HG03571 (cell line): ENCODE results near the gene FOXC1.

Experiments
- ATAC-seq: cut with Tn5 transposase; IDR thresholded peaks from one replicate; pipeline ENCODE4 v1.9.1; 2021; ENCODE audit not compliant: unreplicated experiment

FOXC1 gene

GRCh38 chr6:1609648-1610496 is at the start of gene FOXC1:
FOXC1 (plus strand) TSS chr6:1609915; CDS start chr6:1610446, 531 bp downstream.
- peak; percentile 51 for ATAC-seq

GRCh38 chr6:1560281-1561058 is 49.2 kb upstream of the FOXC1 start:
- ATAC-seq, result no peak

- no peak for ATAC-seq
Measured at GRCh38 chr6:1561355-1561754, 48.4 kb upstream of the FOXC1 start.

GRCh38 chr6:1562171-1562955 is 47.4 kb upstream of the FOXC1 start:
- ATAC-seq, result no peak

GRCh38 chr6:1569377-1569776 is 40.3 kb upstream of the FOXC1 start:
- ATAC-seq, result no peak

GRCh38 chr6:1570848-1571247 is 38.9 kb upstream of the FOXC1 start:
- no peak for ATAC-seq

GRCh38 chr6:1572892-1573291 is 36.8 kb upstream of the FOXC1 start:
- ATAC-seq, result no peak

- ATAC-seq, result no peak
Measured at GRCh38 chr6:1574083-1574761, 35.5 kb upstream of the FOXC1 start.

GRCh38 chr6:1574890-1575209 is 34.9 kb upstream of the FOXC1 start:
- no peak for ATAC-seq

GRCh38 chr6:1575210-1576041 is 34.3 kb upstream of the FOXC1 start:
- ATAC-seq, result no peak

GRCh38 chr6:1576166-1576565 is 33.5 kb upstream of the FOXC1 start:
- ATAC-seq, result no peak

- no peak for ATAC-seq
Measured at GRCh38 chr6:1576711-1577110, 33.0 kb upstream of the FOXC1 start.

GRCh38 chr6:1577146-1577680 is 32.5 kb upstream of the FOXC1 start:
- no peak for ATAC-seq

- ATAC-seq, result no peak
Measured at GRCh38 chr6:1577896-1578745, 31.6 kb upstream of the FOXC1 start.

- ATAC-seq, result no peak
Measured at GRCh38 chr6:1579096-1579495, 30.6 kb upstream of the FOXC1 start.

GRCh38 chr6:1580109-1580508 is 29.6 kb upstream of the FOXC1 start:
- no peak for ATAC-seq

GRCh38 chr6:1580585-1580984 is 29.1 kb upstream of the FOXC1 start:
- no peak for ATAC-seq

GRCh38 chr6:1581120-1581991 is 28.4 kb upstream of the FOXC1 start:
- ATAC-seq, result no peak
